DND-41 (cell line): Measurements from ENCODE around the gene WNT9B.

ENCODE experiments used
- EZH2 ChIP-seq: IDR thresholded peaks from 3 replicates; pipeline ENCODE4 v1.6.1; 2012; ENCODE audit warnings: borderline replicate concordance, low read depth, mild to moderate bottlenecking, moderate library complexity, low read length, inconsistent platforms; ENCODE audit not compliant: severe bottlenecking
- TF ChIP-seq, protein P1 (sequence below): IDR thresholded peaks from 2 replicates; pipeline ENCODE4 v1.5.1; 2012; ENCODE audit warnings: borderline replicate concordance, low read length, moderate library complexity, mild to moderate bottlenecking; ENCODE audit not compliant: poor library complexity, severe bottlenecking; ENCODE audit errors: extremely low read depth

DNA sequence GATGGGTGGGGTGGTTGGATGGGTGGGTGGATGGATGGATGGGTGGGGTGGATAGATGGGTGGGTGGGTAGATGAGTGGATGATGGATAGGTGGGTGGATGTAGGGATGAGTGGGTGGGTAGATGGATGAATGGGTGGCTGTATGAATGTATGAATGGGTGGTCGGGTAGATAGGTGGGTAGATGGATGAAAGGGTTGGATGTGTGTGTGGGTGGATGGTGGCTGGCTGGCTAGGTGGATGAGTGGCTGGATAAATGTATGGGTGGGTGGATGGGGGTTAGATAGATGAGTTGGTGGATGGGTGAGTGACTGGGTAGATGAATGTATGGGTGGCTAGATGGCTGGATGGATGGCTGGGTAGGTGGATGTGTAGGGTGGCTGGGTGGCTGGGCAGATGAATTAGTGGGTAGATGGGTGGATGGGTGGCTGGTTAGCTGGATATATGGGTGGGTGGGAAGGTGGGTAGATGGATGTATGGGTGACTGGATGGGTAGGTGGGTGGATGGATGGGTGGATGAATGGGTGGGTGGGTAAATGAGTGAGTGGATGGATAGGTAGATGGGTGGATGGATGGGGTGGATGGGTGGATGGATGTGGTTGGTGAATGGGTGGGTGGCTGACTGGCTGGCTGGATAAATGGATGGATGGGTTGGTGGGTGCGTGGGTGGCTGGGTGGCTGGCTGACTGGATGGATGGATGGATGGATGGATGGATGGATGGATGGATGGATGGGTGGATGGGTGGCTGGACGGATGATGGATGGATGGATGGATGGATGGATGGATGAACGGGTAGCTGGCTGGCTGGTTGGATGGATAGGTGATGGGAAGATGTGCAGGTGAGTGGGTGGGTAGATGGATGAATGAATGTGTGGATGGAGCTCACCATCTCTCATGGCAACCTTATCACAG is 52.6 kb downstream of the WNT9B start:
- TF ChIP-seq, protein P1, sequence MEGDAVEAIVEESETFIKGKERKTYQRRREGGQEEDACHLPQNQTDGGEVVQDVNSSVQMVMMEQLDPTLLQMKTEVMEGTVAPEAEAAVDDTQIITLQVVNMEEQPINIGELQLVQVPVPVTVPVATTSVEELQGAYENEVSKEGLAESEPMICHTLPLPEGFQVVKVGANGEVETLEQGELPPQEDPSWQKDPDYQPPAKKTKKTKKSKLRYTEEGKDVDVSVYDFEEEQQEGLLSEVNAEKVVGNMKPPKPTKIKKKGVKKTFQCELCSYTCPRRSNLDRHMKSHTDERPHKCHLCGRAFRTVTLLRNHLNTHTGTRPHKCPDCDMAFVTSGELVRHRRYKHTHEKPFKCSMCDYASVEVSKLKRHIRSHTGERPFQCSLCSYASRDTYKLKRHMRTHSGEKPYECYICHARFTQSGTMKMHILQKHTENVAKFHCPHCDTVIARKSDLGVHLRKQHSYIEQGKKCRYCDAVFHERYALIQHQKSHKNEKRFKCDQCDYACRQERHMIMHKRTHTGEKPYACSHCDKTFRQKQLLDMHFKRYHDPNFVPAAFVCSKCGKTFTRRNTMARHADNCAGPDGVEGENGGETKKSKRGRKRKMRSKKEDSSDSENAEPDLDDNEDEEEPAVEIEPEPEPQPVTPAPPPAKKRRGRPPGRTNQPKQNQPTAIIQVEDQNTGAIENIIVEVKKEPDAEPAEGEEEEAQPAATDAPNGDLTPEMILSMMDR: no peak
- no peak for TF ChIP-seq EZH2
